Mesenteric fat pad (tissue), 1 donor: ENCODE results near the gene TMEM273. TPM values are rescaled to one million over a fixed set of nuclear protein-coding genes. Genes with fewer than 3 reads are reported as not detected.

Experiments
- DNase-seq: peaks from one replicate; pipeline ENCODE4 v3.0.0-alpha.2; 2020; ENCODE audit warnings: low spot score
- total RNA-seq: library from RNA; stranded (reverse); fragmentation: NEBNext Ultra II Directional; extraction: Animal tissue kit (Norgen Biotek cat#: 25700); gene quantifications from one replicate; pipeline ENCODE4 v1.2.1, GENCODE V29; 2021
- donor health status: DM: yes; HTN: yes; CAD: no.

Gene TMEM273
- total RNA-seq, 1 donor from 2014 or later = 17.9 TPM

- no peak for DNase-seq
Observed at GRCh38 chr10:49177391-49178355, 10.5 kb downstream of the TMEM273 start.

- no peak for DNase-seq
Observed at GRCh38 chr10:49176310-49177268, 11.6 kb downstream of the TMEM273 start.

DNA sequence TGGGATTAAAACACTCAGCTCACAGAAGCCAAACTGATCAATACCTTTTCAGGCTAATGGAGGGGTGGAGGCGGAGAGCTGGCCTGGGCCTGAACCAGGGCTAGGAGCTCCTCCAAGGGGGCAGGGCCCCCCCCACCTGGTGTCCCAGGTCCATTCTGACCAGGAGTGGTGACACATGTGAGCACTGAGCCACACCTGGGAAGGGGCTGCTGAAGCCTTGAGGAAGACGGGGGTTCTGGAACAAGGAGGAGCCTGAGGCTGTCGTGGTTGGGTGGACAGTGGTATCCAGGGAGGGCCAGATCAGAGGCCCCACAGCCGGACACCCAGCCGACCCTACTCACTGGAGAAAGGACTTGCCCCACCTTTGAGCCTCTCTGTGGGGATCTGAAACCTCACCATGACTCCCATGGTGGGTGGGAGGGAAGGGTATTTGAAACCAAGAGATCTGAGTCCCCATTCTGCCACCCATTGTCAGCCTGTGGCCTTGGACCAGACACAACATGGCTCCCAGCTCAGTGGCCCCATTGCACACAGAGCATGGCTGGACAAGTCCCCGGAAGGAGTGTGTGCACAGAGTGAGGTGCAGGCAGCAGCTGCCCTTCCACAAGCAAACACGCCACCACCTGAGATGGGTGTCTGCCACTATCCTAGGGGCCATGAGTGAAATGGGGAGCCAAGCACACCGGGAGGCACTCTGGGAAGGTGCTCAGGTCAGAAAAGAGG is 12.4 kb downstream of the TMEM273 start:
- DNase-seq = no peak

DNA sequence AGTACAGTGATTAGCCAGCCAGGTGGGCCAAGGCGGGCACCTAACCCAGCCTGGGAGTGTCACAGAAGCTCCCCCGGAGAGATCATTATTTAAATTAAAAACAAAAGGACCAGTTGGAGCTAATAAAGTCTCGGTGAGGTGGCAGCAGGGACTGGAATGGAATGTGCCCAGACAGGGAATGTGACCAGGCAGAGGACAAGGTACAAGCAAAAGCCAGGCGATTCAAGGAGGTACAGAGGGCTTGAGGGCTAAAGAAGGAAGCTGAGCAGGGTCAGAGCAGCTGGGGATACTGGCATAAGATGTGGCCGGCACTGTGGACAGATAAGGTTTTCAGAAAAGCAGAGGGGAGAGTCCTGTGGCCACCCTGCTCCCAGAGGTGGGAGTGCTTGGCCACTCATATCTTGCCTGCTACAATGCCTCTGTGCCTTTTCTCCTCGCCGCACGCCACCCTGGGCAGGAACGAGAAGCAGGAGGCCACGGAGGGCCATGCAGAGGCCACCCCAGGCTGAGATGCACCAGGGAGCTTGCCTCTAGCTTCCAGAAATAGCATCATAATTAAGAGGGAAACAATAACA is 13.2 kb downstream of the TMEM273 start:
- DNase-seq = no peak

GRCh38 chr10:49174261-49174925 is 13.8 kb downstream of the TMEM273 start:
- DNase-seq = no peak

- no peak for DNase-seq
Observed at GRCh38 chr10:49173853-49174252, 14.3 kb downstream of the TMEM273 start.

- DNase-seq = no peak
Observed at GRCh38 chr10:49173201-49173772, 14.9 kb downstream of the TMEM273 start.

DNA sequence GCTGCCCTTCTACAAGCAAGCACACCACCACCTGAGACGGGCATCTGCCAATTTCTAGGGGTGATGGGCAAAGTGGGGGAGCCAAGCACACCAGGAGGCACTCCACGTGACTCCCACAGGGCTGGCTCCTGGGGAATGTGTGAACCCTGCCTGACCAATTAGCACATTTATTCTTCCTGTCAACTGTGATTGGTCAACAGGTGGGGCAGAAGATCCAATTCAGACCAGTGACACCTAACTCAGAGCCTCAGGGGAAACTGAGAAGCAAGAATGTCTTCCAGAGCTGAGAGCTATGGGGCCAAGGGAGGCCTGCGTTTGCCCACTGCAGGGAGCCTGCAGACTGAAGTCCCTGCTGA is 15.4 kb downstream of the TMEM273 start:
- DNase-seq = no peak

DNA sequence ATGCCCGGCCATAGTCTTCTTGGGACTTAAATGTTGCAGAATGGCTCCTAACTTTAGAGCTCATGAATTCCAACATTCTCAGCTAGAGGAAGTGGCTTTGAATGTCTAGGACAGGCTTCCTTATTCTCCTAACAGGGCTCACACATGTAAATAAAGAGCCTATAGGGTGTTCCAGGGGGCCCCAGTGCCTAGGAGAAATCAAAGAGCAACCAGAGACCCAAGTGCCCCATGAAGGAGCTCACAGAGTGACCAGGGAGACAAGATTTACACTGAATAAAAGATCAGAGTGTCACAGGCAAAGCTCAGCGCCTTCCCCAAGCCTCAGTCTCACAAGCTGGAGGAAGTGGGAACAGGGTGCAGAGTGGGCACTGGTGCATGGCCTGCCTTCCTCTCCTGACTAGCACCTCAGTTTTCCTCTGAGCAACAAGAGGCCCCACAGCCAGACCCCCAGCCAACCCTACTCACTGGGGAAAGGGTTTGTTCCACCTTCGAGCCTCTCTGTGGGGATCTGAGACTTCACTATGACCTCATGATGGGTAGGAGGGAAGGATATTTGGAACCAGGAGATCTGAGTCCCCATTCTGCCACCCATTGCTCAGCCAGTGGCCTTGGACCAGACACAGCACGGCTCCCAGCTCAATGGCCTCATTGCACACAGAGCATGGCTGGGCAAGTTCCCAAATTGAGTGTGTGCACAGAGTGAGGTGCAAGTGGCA is 16.0 kb downstream of the TMEM273 start:
- no peak for DNase-seq

GRCh38 chr10:49171326-49172060 is 16.7 kb downstream of the TMEM273 start:
- DNase-seq = no peak

- no peak for DNase-seq
Observed at GRCh38 chr10:49170632-49171325, 17.4 kb downstream of the TMEM273 start.

GRCh38 chr10:49169776-49170175 is 18.4 kb downstream of the TMEM273 start:
- no peak for DNase-seq

DNA sequence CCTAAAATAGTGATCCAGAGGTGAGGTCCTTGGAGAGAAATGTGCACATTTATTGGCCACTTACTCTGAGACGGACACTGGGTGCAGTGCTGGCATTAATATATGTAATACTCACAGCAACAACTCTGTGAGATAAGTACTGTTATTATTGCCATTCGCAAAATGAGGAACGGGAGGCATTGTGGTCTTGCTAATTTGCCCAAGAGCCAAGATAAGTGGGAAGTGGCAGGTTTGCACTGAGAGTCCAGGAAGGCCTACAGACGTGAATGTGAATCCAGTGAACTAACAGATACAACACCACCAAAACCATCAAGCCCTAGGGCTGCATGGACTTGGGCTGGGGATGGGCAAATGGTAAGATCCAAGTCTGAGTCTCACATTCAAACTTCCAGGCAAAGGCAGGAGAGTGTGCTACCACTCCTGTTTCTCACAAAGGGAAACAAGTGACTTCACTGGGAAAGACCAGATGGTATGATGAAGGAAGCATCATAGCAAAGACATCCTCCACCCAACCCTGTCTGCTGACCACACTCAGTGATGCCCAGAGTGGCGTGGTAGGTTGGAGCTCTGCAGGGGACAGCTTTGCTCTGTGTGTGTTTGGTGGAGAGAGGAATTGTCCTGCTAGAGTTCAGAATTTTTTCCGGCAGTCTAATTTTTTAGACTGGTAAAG is 19.2 kb downstream of the TMEM273 start:
- no peak for DNase-seq

DNA sequence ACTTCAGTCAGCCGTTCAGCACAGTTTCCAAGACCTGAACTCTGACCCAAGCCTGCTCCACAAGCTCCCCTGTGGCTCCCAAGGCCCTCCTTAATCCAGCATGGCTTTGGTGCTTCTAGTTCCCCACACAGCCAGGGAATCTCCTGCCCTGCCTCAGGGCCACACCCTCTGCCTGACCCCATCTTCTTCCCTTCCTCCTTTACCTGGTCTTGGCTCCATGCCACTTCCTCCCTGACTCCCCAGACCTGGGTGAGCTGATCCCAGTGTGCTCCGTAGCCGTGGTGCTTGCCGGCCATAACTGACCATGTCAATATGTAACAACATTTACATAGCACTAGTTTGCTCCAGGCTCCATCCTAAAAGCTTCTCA is 20.0 kb downstream of the TMEM273 start:
- no peak for DNase-seq

- no peak for DNase-seq
Observed at GRCh38 chr10:49167425-49168170, 20.6 kb downstream of the TMEM273 start.

- no peak for DNase-seq
Observed at GRCh38 chr10:49166484-49167400, 21.4 kb downstream of the TMEM273 start.
